ENCODE results near the gene TMX2.

DNA sequence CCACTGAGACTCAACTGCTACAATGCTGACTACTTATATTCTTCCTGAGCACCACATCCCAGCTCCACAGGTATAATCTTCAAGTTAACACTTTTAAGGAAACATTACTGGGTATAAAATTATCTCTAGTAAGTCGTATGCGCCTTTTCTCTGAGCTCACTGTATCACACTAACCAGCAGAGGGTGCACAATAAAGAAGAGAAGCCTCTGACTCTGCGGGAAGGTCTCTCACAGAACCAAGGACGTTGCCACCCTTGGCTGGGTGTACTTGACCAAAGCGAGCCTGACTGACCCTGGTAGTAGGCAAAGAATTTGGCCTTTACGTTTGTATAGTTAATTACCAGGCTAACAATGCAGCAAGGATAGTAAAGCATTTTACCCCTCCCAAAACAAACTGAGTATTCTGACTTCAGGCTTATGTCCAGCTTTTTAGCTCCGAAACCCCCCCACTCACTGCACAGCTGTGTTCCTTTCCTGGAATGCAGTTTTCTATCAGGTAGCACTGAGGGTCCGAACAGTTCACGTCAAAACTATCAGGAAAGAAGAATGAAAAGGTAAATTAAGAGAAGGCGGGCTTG lies 39.4 kb downstream of the TMX2 start, which contains the start of gene BTBD18:
- 0 out of 2 replicates have a peak, but pooled peaks have one; percentile 17 for TF ChIP-seq POLR2AphosphoS5 (IDR thresholded peaks at IDR 0.05; ENCODE audit: borderline replicate concordance, low read depth, low read length)
- TF ChIP-seq EZH2 (IDR thresholded peaks at IDR 0.05), result no peak
